GM12874 (cell line): ENCODE measurements around the gene NAALADL2.

Source experiments
- TF ChIP-seq, protein P1 (sequence below): IDR thresholded peaks from 2 replicates; pipeline ENCODE4 v1.5.1; 2011; ENCODE audit warnings: low read depth, mild to moderate bottlenecking, control low read depth, low read length, moderate library complexity; ENCODE audit not compliant: insufficient read depth

The NAALADL2 gene

DNA sequence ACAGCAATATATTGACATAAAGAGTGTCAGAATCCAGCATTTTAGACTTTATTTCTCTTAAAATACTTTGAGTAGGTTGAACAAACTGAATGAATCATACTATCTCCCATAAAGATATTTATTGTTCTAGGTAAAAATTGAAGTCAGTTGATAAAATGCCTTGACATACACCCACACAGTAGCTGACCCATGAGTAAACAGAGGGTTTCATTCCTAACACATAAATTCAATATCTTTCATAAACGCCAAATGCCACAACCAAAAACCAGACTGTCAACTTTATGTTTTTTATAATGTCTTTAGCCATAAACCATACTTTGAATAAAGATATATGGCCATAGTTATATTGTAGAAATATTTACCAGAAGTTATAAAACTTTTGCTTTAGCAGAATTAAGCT lies 742.4 kb downstream of the NAALADL2 start:
- TF ChIP-seq, protein P1, sequence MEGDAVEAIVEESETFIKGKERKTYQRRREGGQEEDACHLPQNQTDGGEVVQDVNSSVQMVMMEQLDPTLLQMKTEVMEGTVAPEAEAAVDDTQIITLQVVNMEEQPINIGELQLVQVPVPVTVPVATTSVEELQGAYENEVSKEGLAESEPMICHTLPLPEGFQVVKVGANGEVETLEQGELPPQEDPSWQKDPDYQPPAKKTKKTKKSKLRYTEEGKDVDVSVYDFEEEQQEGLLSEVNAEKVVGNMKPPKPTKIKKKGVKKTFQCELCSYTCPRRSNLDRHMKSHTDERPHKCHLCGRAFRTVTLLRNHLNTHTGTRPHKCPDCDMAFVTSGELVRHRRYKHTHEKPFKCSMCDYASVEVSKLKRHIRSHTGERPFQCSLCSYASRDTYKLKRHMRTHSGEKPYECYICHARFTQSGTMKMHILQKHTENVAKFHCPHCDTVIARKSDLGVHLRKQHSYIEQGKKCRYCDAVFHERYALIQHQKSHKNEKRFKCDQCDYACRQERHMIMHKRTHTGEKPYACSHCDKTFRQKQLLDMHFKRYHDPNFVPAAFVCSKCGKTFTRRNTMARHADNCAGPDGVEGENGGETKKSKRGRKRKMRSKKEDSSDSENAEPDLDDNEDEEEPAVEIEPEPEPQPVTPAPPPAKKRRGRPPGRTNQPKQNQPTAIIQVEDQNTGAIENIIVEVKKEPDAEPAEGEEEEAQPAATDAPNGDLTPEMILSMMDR = no peak

DNA sequence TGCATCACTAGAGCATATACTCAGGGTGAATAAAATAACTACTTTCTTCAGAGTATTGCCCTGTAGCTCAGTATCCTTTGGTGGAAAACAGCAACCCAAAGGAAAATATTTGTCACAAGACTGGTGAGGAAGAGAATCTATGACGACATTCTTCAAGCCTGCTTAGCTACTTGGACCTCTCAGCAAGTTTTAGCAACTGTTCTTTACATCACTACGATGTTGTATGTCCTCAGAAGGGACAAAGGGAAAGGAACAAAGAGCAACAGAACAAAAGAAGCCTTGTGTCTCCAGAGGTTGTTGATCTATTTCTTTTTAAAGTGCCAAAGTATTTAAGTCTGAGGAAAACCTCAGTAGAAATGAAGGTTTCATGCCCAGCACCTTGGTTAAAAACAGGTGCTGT lies 746.7 kb downstream of the NAALADL2 start:
- TF ChIP-seq, protein P1 = no peak

DNA sequence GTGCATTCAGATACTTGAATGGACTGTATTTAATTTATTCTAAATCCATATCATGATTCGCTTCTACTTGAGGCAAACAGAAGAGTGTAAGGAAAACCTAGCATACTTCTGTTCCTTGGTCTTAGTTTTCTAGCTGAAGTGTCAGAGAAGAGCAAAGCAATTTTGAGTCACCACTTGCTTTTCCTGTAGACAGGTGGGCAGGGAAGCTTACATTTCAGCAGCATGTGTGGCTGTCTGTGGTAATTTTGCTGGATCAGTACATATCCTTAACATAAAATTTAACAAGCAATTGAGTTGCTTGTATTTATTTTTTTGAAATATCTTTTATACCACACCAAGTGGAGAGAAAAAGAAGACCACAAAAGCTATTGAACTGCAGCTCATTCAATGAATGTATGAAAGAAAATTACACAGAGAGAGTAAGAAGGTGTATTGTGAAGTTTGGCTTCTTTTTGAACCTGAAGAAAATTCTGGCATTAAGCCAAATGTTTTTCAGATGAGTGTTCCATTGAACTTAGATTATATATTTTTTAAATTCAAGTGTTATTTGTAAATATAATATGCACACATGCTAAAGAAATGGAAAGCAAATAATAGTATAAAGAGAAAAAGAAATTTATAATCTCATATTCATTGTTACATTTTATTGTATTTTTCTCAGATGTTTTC lies 747.6 kb downstream of the NAALADL2 start:
- TF ChIP-seq, protein P1 = no peak

DNA sequence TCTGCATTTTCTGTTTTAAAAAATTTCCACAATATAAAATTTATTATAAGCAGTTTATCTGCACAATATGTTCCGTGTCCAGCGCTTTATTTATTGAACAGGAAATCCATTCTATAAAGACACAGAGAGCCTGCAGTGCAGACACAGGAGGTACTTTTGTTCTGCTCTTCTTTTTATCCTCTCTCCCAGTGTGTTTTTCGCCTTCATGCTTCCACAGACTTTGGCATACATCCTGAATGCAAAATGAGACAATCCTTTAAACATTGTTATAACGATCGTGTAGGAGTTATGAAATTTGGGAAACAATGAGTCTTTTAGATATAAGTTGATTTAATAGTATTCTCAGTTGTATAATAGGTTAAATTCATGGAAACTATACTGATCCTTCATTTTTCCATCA lies 749.2 kb downstream of the NAALADL2 start:
- TF ChIP-seq, protein P1 = no peak

DNA sequence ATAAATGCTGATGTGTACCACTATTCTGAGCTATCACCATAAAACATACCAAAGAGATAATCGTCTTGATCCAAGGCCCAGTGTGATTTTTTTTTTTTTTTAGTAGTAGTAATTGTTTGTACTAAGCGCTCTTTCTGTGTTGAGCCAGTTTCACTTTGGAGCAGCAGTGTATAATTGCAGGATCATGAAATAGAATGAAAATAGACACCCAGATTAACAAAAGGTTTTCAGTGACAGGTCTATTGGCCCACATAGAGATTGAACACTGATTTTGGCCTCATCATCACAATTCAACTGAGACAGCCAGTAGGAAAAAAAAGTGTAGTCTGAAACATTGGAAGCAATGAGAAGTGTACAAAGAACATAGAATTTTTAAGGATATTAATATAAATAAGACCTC lies 749.8 kb downstream of the NAALADL2 start:
- TF ChIP-seq, protein P1 = no peak

DNA sequence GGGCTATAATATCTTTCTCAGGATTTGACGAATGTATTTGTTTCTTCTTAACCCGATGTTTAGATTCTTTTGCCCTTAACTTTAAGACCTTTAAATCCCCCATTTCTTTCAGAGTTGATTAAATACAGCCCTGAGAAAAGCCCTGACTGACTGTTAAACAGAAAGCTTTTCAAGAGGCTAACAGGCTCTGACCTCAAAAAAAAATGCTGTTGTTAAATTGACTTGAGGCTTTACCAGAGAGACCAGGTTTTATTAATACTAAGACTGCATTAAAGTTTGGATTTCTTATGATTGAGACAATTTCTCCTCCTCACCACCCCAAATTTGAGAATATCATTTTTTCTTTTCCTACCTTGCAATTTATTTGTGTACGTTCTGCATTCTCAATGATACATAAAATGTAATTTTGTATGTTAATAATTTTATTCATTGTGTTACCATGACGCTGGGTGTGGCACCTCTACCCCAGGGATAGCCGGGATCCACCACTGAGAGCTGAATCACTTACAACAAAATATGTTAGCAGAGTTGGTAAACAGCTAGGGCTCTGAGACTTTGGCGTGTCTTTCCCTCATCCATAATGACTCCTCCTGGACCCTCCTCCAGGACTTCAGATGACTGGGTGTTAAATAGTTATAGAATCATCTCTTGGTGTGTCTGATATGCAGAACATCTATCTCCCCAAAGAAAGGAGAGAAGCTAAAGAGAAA lies 753.5 kb downstream of the NAALADL2 start:
- TF ChIP-seq, protein P1 = no peak

DNA sequence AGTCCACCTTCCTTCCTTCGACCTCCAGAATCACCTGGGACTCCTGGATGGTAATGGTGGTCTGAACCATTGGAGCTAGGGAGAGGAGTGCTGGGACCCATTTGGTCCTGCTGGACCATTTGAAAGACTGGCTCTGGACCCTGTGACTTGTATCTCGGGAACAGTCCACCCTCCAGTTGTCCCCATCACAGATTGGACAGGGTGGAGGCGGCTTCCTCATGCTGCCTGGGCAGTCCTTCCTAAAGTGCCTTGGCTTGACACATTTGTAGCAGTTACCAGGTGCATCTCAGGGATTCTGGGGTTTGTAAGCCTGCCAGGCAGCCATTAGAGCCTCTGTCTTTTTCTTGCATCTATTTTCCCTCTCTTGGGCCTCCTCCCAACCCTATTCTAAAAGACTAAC lies 758.1 kb downstream of the NAALADL2 start:
- TF ChIP-seq, protein P1 = no peak
